Measurements from ENCODE around the gene ASIC3. TPM values are rescaled to one million over a fixed set of nuclear protein-coding genes. Genes with fewer than 3 reads are reported as not detected.

Gene ASIC3
- total and polyA plus RNA-seq, 3 donors from 2014 or later: 20.8 to 37.9 (median 27.5) TPM

DNA sequence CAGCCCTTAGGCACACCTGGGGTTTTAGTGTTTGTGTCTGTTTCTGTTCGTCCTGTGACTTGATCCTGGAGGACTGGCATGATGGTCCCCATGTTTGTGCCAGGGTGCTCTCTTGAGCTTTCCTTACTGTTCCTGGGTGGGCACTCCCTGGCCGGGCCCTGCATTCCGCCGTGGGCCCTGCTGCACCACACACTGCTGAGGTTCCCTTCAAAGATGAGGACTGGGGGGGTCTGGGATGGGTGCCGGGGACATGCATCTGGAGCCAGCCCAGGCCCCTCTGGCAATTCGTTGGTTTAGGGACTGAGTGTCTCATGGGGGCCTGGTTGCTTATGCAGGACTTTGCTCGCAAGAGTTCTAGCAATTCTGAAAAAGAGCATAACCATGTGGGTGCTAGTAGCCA is 42.7 kb downstream of the ASIC3 start:
- H3K27ac ChIP-seq: no peak overlapping the region
- peaks cover 26% of the 10 kb centered on the region for H3K4me1 ChIP-seq
- TF ChIP-seq POLR2A (IDR thresholded peaks at IDR 0.05) (no peak), CTCF (IDR thresholded peaks at IDR 0.05) (no peak)
- H3K4me3 ChIP-seq: no peak overlapping the region
- no peaks in the 10 kb centered on the region for H3K36me3 ChIP-seq (ENCODE audit: low read depth, missing control alignments)
- intact Hi-C loops (cut with DNase I; ENCODE audit: low total_unique reads): no loop called here
- WGBS, 2 donors: 90 to 93% methylated on average over 4 to 7 of the region's 7 CpGs
- DNase-seq: no peak
- H3K27me3 ChIP-seq: no peaks in the 10 kb centered on the region
- no peaks in the 10 kb centered on the region for H3K9me3 ChIP-seq

- H3K4me3 ChIP-seq: no peak overlapping the region
- no peak overlapping the region for H3K27ac ChIP-seq
- TF ChIP-seq CTCF (IDR thresholded peaks at IDR 0.05) (peak in 2 of 3 experiments; percentile 13 to 27), POLR2A (IDR thresholded peaks at IDR 0.05) (no peak)
- H3K36me3 ChIP-seq (ENCODE audit: low read depth, missing control alignments): no peaks in the 10 kb centered on the region
- peaks cover 26% of the 10 kb centered on the region for H3K4me1 ChIP-seq
- no peaks in the 10 kb centered on the region for H3K9me3 ChIP-seq
- 64 to 65% methylated on average over 5 to 6 of the region's 6 CpGs for WGBS, 2 donors
- DNase-seq: no peak
- no peaks in the 10 kb centered on the region for H3K27me3 ChIP-seq
- intact Hi-C loops (cut with DNase I; ENCODE audit: low total_unique reads): no loop called here
Observed at GRCh38 chr7:151091431-151091830, 43.1 kb downstream of the ASIC3 start.

- H3K9me3 ChIP-seq: no peaks in the 10 kb centered on the region
- no peak overlapping the region for H3K27ac ChIP-seq
- no peaks in the 10 kb centered on the region for H3K27me3 ChIP-seq
- no peaks in the 10 kb centered on the region for H3K36me3 ChIP-seq (ENCODE audit: low read depth, missing control alignments)
- 85 to 95% methylated on average over 14 of the region's 14 CpGs for WGBS, 2 donors
- no peak for TF ChIP-seq POLR2A (IDR thresholded peaks at IDR 0.05)
- TF ChIP-seq CTCF (IDR thresholded peaks at IDR 0.05): no peak
- DNase-seq: no peak
- H3K4me3 ChIP-seq: no peak overlapping the region
- intact Hi-C loops (cut with DNase I; ENCODE audit: low total_unique reads): no loop called here
- H3K4me1 ChIP-seq: peaks cover 26% of the 10 kb centered on the region
Observed at GRCh38 chr7:151091988-151092387, 43.7 kb downstream of the ASIC3 start.

DNA sequence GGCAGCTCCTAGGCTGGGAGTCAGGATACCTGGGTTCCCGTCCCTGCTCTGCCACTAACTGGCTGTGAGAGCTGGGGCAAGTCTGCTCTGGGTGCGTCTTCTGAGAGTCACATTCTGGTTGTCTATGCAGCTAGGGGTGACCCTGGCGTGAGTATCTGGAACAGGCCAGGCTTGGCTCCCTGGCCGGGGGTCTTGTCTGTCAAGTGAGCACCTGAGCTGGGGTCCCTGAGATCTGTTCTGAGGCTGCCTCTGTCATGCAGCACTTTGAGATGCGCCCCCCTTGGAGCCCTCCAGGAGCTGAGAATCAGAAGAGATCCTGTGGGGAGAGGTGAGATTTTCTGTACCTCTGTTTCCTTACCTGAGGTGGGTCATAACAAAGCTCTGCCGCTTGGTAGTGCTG is 45.4 kb downstream of the ASIC3 start:
- Histone ChIP-seq H3K36me3 (ENCODE audit: low read depth, missing control alignments) (no peaks in the 10 kb centered on the region), H3K4me1 (peaks cover 14% of the 10 kb centered on the region), H3K27ac (no peak overlapping the region), H3K9me3 (no peaks in the 10 kb centered on the region), H3K4me3 (no peak overlapping the region), H3K27me3 (no peaks in the 10 kb centered on the region)
- no peak for DNase-seq
- intact Hi-C loops (cut with DNase I; ENCODE audit: low total_unique reads): no loop called here
- TF ChIP-seq CTCF (IDR thresholded peaks at IDR 0.05) (no peak), POLR2A (IDR thresholded peaks at IDR 0.05) (no peak)
- WGBS, 2 donors: 85 to 91% methylated on average over 5 to 6 of the region's 6 CpGs

DNA sequence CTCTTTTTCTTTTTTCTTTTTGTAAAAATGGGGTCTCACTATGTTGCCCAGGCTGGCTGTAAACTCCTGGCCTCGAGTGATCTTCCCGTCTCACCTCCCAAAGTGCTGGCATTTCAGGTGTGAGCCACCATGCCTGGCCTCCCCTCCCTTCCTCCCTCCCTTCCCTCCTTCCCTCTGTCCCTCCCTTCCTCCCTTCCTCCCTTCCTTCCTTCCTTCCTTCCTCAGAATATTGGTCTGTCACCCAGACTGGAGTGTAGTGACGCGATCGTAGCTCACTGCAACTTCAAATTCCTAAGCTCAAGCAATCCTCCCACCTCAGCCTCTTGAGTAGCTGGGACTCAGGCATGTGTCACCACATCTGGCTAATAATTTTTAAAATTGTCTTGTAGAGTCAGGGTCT is 46.3 kb downstream of the ASIC3 start:
- no peak for DNase-seq
- H3K36me3 ChIP-seq (ENCODE audit: low read depth, missing control alignments): no peaks in the 10 kb centered on the region
- peaks cover 5% of the 10 kb centered on the region for H3K4me1 ChIP-seq
- H3K27ac ChIP-seq: no peak overlapping the region
- no peak for TF ChIP-seq POLR2A (IDR thresholded peaks at IDR 0.05)
- TF ChIP-seq CTCF (IDR thresholded peaks at IDR 0.05): no peak
- WGBS, 2 donors: 69 to 78% methylated on average over 5 of the region's 5 CpGs
- intact Hi-C loops (cut with DNase I; ENCODE audit: low total_unique reads): no loop called here
- H3K4me3 ChIP-seq: no peak overlapping the region
- H3K9me3 ChIP-seq: no peaks in the 10 kb centered on the region
- no peaks in the 10 kb centered on the region for H3K27me3 ChIP-seq
